Measurements from ENCODE around the gene TCF7L2.

TCF7L2 gene

DNA sequence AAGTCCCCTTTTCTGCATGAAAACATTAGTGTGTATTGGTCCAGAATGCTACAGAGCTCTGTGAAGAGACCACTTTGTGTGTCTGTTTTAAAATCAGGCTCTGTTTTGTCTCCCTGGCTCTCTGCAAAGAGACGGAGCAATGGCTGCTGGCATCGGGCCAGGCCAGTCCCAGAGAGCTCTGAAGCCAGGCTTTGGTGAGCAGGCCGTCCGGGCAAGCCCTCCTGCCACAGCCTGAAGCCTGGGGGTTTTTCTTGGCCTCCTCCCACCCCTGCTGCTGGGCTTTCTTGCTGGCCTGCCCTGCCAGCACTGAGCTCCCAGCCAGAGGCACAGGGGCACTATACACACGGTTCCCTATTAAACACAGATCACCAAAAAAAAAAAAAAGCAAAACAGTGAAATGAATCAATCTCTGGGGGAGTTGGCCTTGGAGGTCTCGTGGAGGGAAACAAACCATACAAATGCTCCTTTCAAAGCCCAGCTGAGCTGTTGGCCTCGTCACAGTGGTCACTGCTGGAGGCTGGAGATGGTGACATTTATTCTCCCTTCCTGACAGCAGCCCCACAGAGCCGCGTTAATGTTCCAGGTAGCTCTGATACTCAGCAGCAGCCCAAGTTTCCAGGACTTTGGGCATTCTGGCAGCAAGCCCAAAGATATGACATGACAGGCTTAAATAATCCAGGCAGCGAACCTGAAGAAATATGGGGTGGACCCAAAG is 237.2 kb downstream of the TCF7L2 start:
- no peak for DNase-seq

DNA sequence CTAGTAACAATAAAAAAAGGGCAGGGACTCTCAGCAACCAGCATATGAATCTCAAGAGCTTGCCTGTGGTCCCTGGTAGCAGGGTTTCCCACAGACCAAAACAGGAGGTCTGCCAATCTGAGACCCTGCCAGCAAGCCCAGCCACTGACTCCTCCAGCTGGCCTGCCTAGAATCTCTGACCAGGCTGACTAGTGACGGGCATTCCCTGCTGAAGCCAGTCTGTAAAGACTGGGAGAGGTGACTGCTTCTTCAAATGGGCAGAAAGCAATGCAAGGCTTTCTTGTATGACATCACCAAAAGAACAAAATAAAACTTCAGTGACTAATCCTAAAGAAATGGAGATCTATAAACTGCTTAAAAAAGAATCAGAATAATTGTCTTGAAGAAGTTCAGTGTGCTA is 249.4 kb downstream of the TCF7L2 start:
- no peak for DNase-seq

DNA sequence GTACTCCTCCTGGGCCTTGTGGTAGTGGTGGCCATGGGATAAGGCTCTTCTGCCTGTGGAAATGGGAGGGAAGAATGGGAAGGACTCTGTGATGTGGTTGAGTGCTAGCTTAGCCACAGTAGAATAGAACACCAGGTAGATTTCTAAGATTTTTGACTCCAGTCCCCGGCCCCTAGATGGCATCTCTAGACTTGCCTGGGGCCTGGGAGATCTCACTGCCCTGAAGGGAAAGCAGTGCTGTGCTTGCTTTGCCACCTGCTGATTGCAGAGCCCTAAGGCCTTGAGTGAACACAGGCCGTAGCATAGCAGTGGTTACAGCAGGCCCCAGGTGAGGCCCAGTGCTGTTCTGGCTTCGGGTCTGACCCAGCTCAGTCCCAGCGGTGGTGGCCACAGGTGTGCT is 252.0 kb downstream of the TCF7L2 start:
- DNase-seq, result no peak

DNA sequence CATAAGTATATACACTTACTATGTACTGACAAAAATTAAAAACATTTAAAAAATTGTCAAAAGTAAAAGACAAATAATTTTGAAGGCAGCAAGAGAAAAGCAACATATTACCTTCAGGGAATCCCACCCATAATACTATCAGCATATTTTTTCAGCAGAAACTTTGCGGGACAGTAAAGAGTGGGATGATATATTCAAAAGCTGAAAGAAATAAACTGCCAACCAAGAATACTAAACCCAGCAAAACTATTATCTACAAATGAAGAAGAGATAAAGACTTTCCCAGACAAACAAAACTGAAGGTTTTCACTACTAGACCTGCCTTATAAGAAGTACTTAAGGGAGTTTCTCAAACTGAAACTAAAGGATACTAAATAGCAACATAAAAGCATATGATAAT is 257.9 kb downstream of the TCF7L2 start:
- DNase-seq, result no peak

DNA sequence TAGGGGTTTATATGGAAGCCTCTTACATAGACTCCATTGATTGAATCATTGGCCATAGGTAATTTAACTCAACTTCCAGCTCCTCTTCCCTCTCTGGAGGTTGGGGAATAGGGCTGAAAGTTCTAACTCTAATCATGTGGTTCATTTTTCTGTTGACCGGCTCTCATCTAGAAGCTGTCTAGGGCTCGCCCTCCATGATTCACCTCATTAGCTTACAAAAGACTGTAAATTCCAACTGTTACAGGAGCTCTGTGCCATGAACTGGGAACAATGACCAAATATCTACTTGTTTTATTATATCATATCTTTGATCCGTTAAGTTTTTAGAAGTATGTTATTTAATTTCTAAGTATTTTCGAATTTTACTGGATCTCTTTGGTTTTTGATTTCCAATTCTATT is 263.0 kb downstream of the TCF7L2 start:
- DNase-seq, result no peak

DNA sequence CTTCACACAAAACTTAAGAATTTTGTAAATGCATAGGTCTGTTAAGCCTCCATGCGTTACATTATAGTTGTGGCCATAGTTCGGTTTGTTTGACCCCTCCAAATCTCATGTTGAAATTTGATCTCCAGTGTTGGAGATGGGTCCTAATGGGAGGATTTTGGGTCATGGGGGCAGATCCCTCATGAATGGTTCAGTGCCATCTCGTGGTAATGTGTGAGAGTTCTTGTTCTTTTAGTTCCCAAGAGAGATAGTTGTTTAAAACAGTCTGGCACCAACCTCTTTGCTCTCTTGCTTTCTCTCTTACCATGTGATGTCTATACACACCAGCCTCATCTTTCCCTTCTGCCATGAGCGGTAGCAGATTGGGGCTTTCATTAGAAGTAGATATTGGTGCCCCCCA is 264.3 kb downstream of the TCF7L2 start:
- DNase-seq, result no peak

DNA sequence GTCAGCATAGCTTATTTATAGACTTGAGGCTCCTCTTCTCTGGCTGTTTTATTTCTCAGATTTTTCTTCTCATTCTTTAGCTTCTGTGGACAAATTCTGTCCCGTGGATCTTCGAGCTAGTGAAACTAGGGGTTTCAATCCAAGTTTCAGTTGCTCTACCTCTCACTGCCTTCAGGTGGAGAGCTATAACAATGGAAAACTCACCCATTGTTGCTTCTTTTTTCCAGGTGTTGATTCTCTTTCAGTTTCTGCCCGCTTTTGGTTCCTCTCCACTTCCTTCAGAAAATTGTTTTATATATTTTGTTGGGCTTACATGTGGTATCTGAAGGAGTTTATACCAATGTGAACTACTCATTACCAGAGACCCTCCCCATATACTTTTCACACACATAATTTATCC is 266.1 kb downstream of the TCF7L2 start:
- no peak for DNase-seq
